Stomach (tissue), 4 donors: Measurements from ENCODE around the gene NEB.

ENCODE experiments used
- EP300 ChIP-seq: sonication (generic); formaldehyde crosslinking; IDR thresholded peaks from one replicate; pipeline ENCODE4 v1.6.1; 2017; ENCODE audit warnings: antibody characterized with exemption
- TF ChIP-seq, protein P1 (sequence below), 7 experiments: fragments of 450-650 bp in 4 of 7; fragments of 200-600 bp in 3 of 7; sonication (generic) in 3 of 7; IDR thresholded peaks; one replicate each; pipeline ENCODE4 v1.5.1; 2016 to 2019; ENCODE audit warnings: antibody characterized with exemption in 7 of 7, control low read depth in 2 of 7, mild to moderate bottlenecking in 1 of 7

- TF ChIP-seq, protein P1, sequence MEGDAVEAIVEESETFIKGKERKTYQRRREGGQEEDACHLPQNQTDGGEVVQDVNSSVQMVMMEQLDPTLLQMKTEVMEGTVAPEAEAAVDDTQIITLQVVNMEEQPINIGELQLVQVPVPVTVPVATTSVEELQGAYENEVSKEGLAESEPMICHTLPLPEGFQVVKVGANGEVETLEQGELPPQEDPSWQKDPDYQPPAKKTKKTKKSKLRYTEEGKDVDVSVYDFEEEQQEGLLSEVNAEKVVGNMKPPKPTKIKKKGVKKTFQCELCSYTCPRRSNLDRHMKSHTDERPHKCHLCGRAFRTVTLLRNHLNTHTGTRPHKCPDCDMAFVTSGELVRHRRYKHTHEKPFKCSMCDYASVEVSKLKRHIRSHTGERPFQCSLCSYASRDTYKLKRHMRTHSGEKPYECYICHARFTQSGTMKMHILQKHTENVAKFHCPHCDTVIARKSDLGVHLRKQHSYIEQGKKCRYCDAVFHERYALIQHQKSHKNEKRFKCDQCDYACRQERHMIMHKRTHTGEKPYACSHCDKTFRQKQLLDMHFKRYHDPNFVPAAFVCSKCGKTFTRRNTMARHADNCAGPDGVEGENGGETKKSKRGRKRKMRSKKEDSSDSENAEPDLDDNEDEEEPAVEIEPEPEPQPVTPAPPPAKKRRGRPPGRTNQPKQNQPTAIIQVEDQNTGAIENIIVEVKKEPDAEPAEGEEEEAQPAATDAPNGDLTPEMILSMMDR (IDR thresholded peaks at IDR 0.05), result no peak
- TF ChIP-seq EP300, result no peak
Measured at GRCh38 chr2:151651274-151651673, 83.0 kb downstream of the NEB start.
